Esophagus mucosa (tissue), 1 donor: ENCODE measurements around the gene TSPAN31. TPM values are rescaled to one million over a fixed set of nuclear protein-coding genes. Genes with fewer than 3 reads are reported as not detected.

ENCODE experiments used
- ATAC-seq: fragments of 200-7000 bp; cut with Tn5 transposase; one replicate; pipeline ENCODE4 v1.9.1; 2020
- total RNA-seq: library from RNA; stranded (reverse); gene quantifications from one replicate; pipeline ENCODE4 v1.2.4, GENCODE V29; 2023
- donor health status: DM: yes; HTN: yes; CAD: no.

The TSPAN31 gene
- total RNA-seq, 1 donor from 2014 or later = 22.6 TPM

- ATAC-seq = no peak
Measured at GRCh38 chr12:57722716-57723629, 21.9 kb upstream of the TSPAN31 start.

- no peak for ATAC-seq
Measured at GRCh38 chr12:57723630-57723962, 21.2 kb upstream of the TSPAN31 start.

GRCh38 chr12:57724003-57724935, 20.6 kb upstream of the TSPAN31 start:
- ATAC-seq = no peak

- ATAC-seq = no peak
Measured at GRCh38 chr12:57724936-57725740, 19.7 kb upstream of the TSPAN31 start.

- no peak for ATAC-seq
Measured at GRCh38 chr12:57725851-57726150, 19.0 kb upstream of the TSPAN31 start.

- peak; percentile 86 for ATAC-seq
Measured at GRCh38 chr12:57726151-57726883, 18.5 kb upstream of the TSPAN31 start.

GRCh38 chr12:57726884-57727757, 17.7 kb upstream of the TSPAN31 start:
- ATAC-seq = peak; percentile 27

GRCh38 chr12:57727758-57728395, 17.0 kb upstream of the TSPAN31 start:
- no peak for ATAC-seq

- no peak for ATAC-seq
Measured at GRCh38 chr12:57729321-57729844, 15.5 kb upstream of the TSPAN31 start.

- no peak for ATAC-seq
Measured at GRCh38 chr12:57730336-57731067, 14.3 kb upstream of the TSPAN31 start.

- ATAC-seq = no peak
Measured at GRCh38 chr12:57731411-57732080, 13.3 kb upstream of the TSPAN31 start.

- no peak for ATAC-seq
Measured at GRCh38 chr12:57732270-57732669, 12.6 kb upstream of the TSPAN31 start.

GRCh38 chr12:57732726-57733593, 11.9 kb upstream of the TSPAN31 start:
- ATAC-seq = no peak

- ATAC-seq = no peak
Measured at GRCh38 chr12:57733928-57734327, 10.9 kb upstream of the TSPAN31 start.

GRCh38 chr12:57734591-57734990, 10.2 kb upstream of the TSPAN31 start:
- ATAC-seq = no peak

- ATAC-seq = no peak
Measured at GRCh38 chr12:57735198-57735855, 9.5 kb upstream of the TSPAN31 start.
